Retinal pigment epithelial cell (primary cell): ENCODE data around the gene ZNF160.
"Not testable (repeated sequence)": the region's sequence is repeated elsewhere in the genome, so short reads cannot be mapped to it uniquely, and the experiment has no call there.

ENCODE experiments used
- DNase-seq: peaks from one replicate; pipeline ENCODE4 v3.0.0-alpha.2; 2010; ENCODE audit warnings: low read depth
- H3K4me3 ChIP-seq: 2 replicates; pipeline ENCODE4 v1.5.1; 2011; ENCODE audit warnings: mild to moderate bottlenecking, low read length, control low read depth, moderate library complexity
- TF ChIP-seq, protein P1 (sequence below): conservative IDR thresholded peaks from 2 replicates; pipeline ENCODE4 v1.5.1; 2011; ENCODE audit warnings: low read depth, low read length, control low read depth, inconsistent platforms

ZNF160 gene

DNA sequence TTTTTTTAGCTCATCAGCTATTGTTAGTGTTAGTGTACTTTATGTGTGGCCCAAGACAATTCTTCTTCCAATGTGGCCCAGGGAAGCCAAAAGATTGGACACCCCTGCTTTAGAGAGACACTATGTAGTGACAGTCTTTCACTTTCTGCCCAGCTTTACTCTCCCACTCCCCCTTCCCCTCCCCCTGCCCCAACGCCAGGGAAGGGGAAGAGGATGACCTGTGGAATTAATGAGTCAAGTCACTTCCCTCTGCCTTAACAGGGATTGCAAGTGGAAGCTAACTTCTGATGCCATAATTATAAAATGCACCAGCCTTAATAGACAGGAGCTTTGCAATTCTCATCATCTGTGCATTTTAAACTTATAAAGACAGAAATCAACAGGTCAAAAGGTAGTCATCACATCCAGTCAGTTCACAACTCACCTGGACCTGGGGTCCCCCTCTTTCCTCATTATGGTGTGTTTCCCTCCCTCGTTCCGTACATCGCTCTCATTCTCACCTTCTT is 27.9 kb upstream of the ZNF160 start:
- TF ChIP-seq, protein P1, sequence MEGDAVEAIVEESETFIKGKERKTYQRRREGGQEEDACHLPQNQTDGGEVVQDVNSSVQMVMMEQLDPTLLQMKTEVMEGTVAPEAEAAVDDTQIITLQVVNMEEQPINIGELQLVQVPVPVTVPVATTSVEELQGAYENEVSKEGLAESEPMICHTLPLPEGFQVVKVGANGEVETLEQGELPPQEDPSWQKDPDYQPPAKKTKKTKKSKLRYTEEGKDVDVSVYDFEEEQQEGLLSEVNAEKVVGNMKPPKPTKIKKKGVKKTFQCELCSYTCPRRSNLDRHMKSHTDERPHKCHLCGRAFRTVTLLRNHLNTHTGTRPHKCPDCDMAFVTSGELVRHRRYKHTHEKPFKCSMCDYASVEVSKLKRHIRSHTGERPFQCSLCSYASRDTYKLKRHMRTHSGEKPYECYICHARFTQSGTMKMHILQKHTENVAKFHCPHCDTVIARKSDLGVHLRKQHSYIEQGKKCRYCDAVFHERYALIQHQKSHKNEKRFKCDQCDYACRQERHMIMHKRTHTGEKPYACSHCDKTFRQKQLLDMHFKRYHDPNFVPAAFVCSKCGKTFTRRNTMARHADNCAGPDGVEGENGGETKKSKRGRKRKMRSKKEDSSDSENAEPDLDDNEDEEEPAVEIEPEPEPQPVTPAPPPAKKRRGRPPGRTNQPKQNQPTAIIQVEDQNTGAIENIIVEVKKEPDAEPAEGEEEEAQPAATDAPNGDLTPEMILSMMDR = no peak
- no peak overlapping the region for H3K4me3 ChIP-seq
- DNase-seq = no peak

DNA sequence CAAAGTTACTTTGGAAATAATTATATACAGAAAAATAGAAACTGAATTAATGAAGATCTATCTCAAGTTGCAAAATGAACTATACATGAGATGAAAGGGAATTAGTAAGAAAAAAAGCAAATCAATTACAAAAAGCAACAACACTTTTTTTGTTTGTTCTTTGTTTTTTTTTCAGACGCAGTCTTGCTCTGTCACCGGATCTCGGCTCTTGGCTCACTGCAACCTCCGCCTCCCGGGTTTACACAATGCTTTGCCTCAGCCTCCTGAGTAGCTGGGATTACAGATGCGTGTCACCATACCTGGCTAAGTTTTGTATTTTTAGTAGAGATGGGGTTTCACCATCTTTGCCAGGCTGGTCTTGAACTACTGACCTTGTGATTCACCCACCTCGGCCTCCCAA is 27.3 kb upstream of the ZNF160 start:
- DNase-seq = no peak
- TF ChIP-seq, protein P1 = no peak
- H3K4me3 ChIP-seq = no peak overlapping the region

DNA sequence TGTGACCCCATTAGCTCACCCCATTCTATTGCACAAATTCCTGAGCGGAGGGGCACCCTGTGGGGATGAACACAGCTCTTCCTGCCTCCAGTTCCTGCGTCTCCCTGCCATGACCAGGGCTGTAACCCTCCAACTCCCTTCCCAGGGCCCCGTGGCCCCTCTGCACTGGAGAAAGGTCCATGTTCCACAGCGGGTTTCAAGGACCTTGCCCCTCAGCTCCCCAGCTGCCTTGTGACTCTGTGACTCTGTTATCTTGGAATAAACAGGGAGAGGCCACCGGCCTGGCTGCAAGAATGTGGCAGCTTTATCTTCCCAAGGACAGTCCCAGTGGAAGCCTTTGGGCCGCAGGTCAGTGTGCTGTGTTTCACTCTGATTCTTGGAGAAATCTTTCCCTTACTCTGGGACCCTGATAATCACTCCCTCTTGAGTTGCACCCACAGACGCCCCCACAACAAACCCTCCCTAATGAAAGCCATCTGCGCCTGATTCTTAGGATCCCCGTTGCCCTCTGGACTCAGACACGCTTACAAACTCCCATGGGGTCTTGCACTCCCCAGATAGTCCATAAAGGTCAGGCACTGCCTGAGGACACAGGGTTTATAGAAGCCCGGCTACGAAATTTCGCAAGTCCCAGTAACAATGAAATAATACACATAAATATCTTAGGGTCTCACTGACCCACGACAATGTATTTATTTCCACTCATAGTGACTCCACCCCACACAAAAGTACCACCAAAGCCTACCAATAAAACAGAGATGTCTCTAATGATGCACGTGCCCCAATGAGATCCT is 23.7 kb upstream of the ZNF160 start:
- DNase-seq, H3K4me3 ChIP-seq: not testable (repeated sequence)

DNA sequence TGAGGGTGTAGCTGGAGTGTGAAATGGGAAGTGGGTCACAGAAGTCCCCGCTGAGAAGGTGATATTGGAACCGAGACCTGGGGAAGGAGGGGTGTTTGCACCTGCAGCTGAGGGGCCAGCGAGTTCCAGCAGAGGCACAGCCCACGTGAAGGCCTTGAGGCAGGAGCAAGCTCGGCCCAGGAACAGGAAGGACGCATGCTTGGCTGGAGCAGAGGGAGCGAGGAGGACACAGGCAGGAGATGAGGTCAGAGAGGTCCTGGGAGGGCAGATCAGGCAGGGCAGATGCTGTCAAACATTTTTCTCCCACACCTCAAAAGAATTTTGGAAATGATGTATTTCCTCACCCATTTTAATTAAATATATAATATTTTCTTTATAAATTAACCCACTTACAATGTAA is 20.2 kb upstream of the ZNF160 start:
- no peak overlapping the region for H3K4me3 ChIP-seq
- TF ChIP-seq, protein P1 = no peak
- DNase-seq = no peak

DNA sequence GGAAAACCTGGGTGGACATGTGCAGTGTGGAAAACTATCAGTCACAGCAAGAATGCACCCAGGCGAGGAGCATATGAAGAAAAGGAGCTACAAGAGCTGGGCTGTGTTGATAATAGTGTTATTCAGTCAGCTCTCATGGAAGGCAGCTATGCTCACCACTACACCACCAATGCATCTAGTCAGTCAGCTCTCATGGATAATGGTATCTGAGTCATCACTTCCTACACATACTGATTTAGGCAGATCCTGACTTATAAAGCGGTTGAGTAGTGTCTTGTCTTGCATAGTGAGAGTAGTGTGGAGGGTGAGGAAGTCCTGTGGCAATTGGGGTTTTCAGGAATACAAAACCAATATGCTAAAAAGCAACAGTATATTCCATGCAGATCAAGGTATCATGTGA is 9.1 kb upstream of the ZNF160 start:
- TF ChIP-seq, protein P1 = no peak
- no peak for DNase-seq
- no peak overlapping the region for H3K4me3 ChIP-seq

DNA sequence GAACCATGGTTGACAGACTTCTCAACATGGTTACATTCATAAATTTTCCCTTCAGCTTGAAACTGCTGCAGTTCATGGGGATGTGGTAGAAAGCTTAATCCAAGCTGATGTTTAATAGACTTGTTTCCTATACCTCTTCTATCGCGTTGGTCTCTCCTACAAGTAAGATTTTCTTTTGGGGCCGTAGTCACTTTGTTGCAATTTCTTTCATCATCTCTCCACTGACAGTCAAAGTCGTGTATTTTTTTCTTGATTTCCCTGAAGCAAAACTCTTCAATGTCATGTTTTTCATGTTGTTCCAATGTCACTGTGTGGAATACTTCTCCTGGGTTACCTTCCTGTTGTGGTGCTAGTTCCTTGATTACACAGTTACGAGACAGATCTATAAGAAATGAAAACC is 6.3 kb upstream of the ZNF160 start:
- no peak for DNase-seq
- no peak overlapping the region for H3K4me3 ChIP-seq
- TF ChIP-seq, protein P1 = no peak

DNA sequence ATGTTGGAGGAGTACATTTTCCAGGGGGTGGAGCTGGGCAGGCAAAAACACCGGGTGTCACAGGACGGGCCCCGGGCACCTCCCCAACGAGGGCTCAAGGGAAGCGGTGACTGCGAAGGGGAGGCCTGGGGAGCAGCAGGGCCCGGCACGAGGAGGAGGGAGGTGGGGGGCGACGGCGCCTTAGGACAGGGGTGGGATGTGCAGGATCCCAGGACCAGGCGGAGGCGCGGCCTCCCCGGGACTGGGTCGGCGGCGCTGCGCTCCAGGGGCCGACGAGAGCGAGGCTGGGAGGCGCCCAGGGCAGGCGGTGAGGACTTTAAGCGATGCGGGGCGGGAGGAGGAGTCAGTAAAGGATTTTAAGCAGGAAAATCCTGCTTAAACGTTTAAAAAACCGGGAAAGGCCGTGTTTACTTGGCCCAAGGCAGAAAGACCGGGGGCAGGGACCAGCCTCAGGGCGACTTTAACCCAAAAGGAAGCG is 427 bp downstream of the ZNF160 start:
- TF ChIP-seq, protein P1 = no peak
- DNase-seq = peak; percentile 7
- H3K4me3 ChIP-seq = peak overlapping the region; percentile 94
